T-helper 2 cell treated with Interferon-gamma antibody and Interleukin-4, amounts not matched to agents 100 ng/mL and 5 ng/mL, for 36 hours (primary cell): Measurements from ENCODE around the gene ADAMTS17. TPM values are rescaled to one million over a fixed set of nuclear protein-coding genes. Genes with fewer than 3 reads are reported as not detected.

ENCODE experiments used
- intact Hi-C: fragments of 100-400 bp; cut with micrococcal nuclease; formaldehyde crosslinking; loops from one replicate; pipeline ENCODE4 v1.15.1; 2023
- total RNA-seq: library from RNA; stranded (reverse); gene quantifications from 2 replicates; pipeline ENCODE4 v1.2.3, GENCODE V29; 2022

Gene ADAMTS17
- total RNA-seq, 1 donor from 2014 or later: 1.7 TPM

DNA sequence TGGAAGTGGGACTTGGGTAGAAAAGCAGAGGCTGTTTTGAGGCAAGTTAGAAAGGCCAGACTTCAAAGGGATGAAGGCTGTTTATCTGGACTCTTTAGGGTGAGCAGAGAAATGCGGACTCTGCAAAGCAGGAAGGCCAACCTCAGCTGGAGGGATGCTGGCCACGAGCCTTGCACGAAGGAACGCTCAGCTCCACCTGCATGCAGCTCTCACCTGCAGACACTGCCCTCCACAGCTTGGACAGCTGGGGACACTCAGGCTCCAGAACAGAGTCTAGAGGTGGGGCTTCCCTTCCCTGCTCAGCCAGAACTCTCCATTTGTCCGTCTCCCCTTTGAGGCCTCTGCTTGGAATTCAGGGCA lies 229.7 kb downstream of the ADAMTS17 start:
- intact Hi-C loops: no loop called here

DNA sequence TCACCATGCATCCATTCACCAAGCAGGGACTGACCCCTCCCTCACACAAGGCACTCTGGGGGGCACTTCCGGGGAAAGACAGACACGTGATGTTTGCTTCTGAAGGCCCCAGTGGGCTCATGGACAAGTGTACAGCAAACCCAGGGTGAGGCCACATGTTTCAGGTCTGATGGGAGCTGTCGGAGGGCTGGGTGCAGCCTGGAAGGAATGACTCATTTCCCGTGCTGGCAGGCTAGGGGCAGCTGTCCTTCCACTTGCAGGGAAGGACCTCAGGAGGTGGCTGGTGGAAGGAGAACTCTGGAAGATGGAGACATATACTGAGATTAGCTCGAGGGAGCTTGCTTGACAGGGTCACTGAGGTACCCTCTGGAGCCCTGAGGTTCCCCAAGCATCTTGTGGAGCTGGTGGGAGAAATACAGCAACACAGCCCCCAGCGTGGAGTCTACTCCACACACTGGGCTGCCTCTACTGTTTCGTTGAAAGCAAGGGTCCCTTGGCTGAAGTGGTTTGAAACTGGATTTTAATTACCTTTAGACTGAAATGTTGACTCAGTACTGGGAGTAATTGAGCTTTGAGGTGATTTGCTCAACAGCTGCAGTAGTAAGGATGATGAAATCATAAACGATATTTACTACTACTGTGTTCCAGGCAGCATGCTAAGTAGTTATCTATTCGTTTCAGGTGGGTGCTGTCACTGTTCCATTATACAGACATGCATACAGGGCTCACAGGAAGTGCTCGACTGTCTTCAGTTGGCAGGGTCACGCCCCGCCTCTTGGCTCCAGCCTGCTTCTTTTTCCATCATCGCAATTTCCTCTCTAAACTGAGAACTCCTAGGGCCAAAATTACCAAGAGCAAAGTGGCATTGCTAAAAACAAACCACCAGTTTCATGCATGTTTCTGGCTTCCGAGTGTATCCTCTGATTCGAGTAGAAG lies 230.4 kb downstream of the ADAMTS17 start:
- intact Hi-C loops: no loop called here

- intact Hi-C loops: no loop called here
These were observed 232.2 kb downstream of the ADAMTS17 start for GRCh38 chr15:100109486-100110035.

- intact Hi-C loops: no loop called here
These were observed 232.9 kb downstream of the ADAMTS17 start for GRCh38 chr15:100108846-100109245.

- intact Hi-C loops: no loop called here
These were observed 233.4 kb downstream of the ADAMTS17 start for GRCh38 chr15:100108346-100108745.

GRCh38 chr15:100107606-100108225 lies 234.1 kb downstream of the ADAMTS17 start:
- intact Hi-C loops: no loop called here

- intact Hi-C loops: no loop called here
These were observed 234.6 kb downstream of the ADAMTS17 start for GRCh38 chr15:100107151-100107550.

DNA sequence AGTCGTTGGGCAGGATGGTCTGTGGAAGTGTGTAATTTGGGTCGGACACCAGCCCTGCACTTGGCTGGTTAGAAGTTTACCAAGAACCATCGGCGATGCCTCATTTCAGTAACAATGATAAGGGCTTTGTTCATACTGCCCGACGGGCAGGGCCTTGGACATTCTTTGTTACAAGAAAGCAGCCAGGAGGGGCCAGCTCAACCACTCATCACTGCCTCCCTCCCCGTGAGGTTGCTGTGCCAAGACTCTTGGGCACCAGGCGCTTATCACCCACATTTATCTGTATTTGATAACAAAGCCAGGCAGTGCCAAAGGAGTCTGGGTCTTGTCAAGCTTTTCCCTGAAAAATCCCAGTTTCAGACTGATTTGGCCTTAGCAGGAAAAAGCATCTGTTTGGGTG lies 235.0 kb downstream of the ADAMTS17 start:
- intact Hi-C loops: no loop called here

DNA sequence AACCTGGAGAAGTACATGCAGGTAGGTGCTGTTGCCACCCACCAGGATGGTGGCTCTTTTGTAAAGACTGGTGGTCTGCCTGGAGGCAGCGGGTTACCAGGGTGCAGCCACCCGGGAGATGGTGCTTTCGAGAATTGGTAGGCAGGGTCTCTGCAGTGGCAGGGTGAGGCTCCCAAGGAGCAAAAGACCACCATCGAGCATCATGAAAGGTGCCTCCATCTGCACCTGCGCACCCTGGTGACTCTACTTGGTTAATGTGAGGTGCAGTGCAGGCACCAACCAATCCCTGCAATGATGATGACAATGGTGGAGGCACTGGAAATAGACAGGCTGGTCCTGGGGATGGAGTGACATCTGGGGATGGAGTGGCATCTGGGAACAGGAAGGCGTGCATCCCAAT lies 236.7 kb downstream of the ADAMTS17 start:
- intact Hi-C loops: no loop called here

- intact Hi-C loops: no loop called here
These were observed 237.5 kb downstream of the ADAMTS17 start for GRCh38 chr15:100104245-100104644.

DNA sequence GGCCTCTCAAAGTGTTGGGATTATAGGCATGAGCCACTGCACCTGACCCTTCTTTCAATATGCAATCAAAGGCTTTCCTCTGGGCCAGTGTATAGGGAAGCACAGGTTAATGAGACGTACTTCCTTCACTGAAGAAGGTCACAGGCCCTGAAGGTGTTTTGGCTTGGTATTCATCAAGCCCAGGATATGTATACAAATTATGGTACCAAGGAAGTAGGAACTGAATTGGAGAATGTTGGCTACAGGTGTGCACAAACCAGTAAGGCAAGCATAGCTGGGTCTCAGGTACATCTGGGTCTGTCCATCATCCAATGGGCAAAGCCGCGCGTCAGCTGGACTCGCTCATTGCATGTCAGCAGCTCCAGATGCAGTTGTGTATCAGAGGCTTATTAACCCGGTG lies 237.9 kb downstream of the ADAMTS17 start:
- intact Hi-C loops: no loop called here

- intact Hi-C loops: no loop called here
These were observed 240.2 kb downstream of the ADAMTS17 start for GRCh38 chr15:100101426-100102089.

- intact Hi-C loops: no loop called here
These were observed 240.8 kb downstream of the ADAMTS17 start for GRCh38 chr15:100100926-100101325.

DNA sequence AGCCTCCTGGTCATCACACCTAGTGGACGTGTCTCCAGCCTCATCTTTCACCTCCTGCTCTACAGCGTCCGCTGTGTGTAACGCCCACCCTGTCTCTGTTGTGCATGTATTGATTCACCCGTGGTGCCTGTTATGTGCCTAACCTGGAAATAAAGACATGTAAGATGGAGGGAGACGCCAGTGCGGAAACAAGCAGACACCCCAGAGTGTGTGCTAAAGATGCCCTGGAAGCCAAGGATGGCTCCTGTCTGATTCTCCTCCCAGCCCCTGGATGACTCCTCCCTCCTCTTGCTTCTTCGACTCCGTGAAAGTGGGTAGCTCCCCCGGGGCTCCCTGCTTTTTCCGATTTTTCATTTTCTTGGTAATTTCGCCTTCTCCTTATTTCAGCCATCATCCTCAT lies 241.8 kb downstream of the ADAMTS17 start:
- intact Hi-C loops: no loop called here

- intact Hi-C loops: no loop called here
These were observed 243.1 kb downstream of the ADAMTS17 start for GRCh38 chr15:100098705-100099104.

- intact Hi-C loops: no loop called here
These were observed 244.2 kb downstream of the ADAMTS17 start for GRCh38 chr15:100097342-100098127.

GRCh38 chr15:100096700-100097099 lies 245.1 kb downstream of the ADAMTS17 start:
- intact Hi-C loops: no loop called here

DNA sequence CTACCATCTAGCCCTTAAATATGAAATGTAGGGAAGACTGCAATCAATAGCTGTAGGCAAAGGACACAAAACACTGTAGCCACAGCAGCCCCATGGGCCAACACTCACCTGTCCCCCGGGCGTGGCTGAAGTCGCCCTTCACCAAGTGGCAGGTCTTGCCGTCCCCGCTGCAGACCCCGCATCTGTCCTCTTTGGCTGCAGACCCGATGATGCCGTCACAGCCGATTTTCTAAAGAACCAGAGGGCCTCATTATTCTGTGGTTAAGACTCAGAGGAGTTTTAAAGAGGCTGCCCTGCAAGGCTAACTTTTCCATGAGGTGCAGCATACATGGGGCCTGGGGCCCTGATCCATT lies 245.6 kb downstream of the ADAMTS17 start:
- intact Hi-C loops: no loop called here

- intact Hi-C loops: no loop called here
These were observed 246.1 kb downstream of the ADAMTS17 start for GRCh38 chr15:100095541-100096247.

DNA sequence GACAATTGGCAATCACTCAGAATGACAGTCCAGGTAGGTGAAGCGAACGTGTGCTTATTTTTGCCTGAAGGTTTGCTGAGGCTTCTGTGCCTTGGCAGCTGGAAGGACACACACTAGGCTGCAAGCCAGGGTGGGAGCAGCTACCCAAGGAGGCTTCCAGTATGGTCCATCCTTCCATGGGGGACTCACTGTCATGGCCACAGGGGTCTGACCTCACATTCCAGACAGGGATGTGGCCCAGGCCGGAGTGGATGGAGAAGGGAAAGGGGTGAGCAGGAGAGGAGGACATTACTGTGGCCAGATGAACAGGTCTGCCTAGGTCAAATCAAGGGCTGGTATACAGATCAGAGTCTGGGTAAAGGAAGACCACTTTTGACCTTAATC lies 247.7 kb downstream of the ADAMTS17 start:
- intact Hi-C loops: no loop called here
